Skeletal muscle tissue (tissue), 4 donors: Measurements from ENCODE around the gene EHMT1. TPM values are rescaled to one million over a fixed set of nuclear protein-coding genes. Genes with fewer than 3 reads are reported as not detected.
"Not testable (repeated sequence)": the region's sequence is repeated elsewhere in the genome, so short reads cannot be mapped to it uniquely, and the experiment has no call there.

ENCODE experiments used
- H3K27ac ChIP-seq: one replicate; pipeline ENCODE4 v1.7.0; 2013; ENCODE audit warnings: mild to moderate bottlenecking, low read depth, low read length, inconsistent platforms
- H3K27me3 ChIP-seq, 3 donors: one replicate each; pipeline ENCODE4 v1.7.0; 2013; ENCODE audit warnings: low read length in 3 of 3; ENCODE audit not compliant: control insufficient read depth in 3 of 3, insufficient read depth in 3 of 3
- H3K36me3 ChIP-seq, 3 donors: one replicate each; pipeline ENCODE4 v1.7.0; 2013; ENCODE audit warnings: low read length in 3 of 3; ENCODE audit not compliant: control insufficient read depth in 3 of 3, insufficient read depth in 3 of 3
- H3K4me1 ChIP-seq, 3 donors: one replicate each; pipeline ENCODE4 v1.7.0; 2013; ENCODE audit warnings: low read length in 3 of 3, mild to moderate bottlenecking in 3 of 3; ENCODE audit not compliant: control insufficient read depth in 3 of 3, insufficient read depth in 3 of 3
- H3K4me3 ChIP-seq, 3 donors: one replicate each; pipeline ENCODE4 v1.7.0; 2013; ENCODE audit warnings: low read length in 3 of 3
- H3K9ac ChIP-seq, 3 donors: one replicate each; pipeline ENCODE4 v1.7.0; 2013; ENCODE audit warnings: low read length in 3 of 3, mild to moderate bottlenecking in 3 of 3, moderate library complexity in 2 of 3, low read depth in 1 of 3
- H3K9me3 ChIP-seq, 3 donors: one replicate each; pipeline ENCODE4 v1.7.0; 2013; ENCODE audit warnings: low read length in 3 of 3; ENCODE audit not compliant: control insufficient read depth in 3 of 3
- total RNA-seq: library from RNA; depleted of rRNA; stranded (reverse); fragments of >200 nt; gene quantifications from one replicate; pipeline ENCODE4 v1.2.3, GENCODE V29; 2014
- donor health status: Osteomylitis.

Gene EHMT1
- total RNA-seq, 1 donor from 2014 or later, result 43.3 TPM

DNA sequence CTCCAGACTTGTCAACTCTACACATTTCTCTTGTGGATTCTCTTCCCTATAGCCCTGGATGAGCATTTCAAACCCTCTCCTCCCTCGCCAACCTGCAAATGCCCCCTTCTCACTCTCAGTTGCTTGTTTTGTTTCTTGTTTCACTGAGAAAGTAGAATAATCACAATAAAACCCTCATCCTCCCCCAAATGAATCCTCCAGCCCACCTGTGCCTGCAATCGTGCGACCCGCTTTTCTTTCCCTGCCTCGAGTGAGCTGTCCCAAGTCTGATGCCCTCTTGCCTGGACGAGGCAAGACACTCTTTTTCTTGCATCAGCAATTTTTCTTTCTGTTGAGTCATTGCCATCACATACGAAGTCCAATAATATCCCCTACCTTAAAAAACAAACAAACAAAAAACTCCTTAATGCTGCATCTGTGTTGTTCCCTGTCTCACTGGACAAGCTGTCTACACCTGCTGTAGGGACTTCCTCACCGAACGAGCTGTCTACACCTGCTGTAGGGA is 255.1 kb downstream of the EHMT1 start:
- Histone ChIP-seq H3K27ac (no peak overlapping the region), H3K27me3 (peaks cover 28 to 35% (median 34%) of the 10 kb centered on the region in 3 donors), H3K9me3 (peaks cover 0 to 3% (median 0%) of the 10 kb centered on the region in 3 donors), H3K9ac (no peak overlapping the region), H3K4me1 (peaks cover 0 to 4% (median 4%) of the 10 kb centered on the region in 3 donors), H3K36me3 (no peaks in the 10 kb centered on the region), H3K4me3 (no peak overlapping the region)

DNA sequence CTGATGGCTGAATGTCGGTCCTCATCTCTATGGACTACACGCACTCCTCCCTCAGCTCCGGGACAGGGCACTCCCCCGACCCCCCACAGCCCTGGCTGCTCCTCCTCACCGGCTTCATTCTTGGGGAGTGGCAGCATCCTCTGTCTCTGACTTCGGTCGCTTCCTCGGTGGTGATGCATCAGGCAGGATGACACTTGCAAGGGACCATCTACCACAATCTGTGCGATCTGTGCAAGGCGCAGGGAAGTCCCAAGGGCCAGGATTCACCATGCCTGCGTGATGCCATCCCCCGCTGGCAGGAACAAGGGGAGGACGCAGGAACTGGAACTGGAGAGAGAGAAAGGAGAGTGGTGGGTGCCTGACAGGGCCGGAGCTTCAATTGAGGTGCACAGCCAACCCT is 256.5 kb downstream of the EHMT1 start:
- Histone ChIP-seq H3K27me3 (peaks cover 42 to 49% (median 43%) of the 10 kb centered on the region in 3 donors), H3K9me3 (peaks cover 0 to 3% (median 0%) of the 10 kb centered on the region in 3 donors), H3K27ac (no peak overlapping the region), H3K4me1 (peaks cover 0 to 4% (median 4%) of the 10 kb centered on the region in 3 donors), H3K36me3 (no peaks in the 10 kb centered on the region), H3K4me3 (no peak overlapping the region), H3K9ac (no peak overlapping the region)

DNA sequence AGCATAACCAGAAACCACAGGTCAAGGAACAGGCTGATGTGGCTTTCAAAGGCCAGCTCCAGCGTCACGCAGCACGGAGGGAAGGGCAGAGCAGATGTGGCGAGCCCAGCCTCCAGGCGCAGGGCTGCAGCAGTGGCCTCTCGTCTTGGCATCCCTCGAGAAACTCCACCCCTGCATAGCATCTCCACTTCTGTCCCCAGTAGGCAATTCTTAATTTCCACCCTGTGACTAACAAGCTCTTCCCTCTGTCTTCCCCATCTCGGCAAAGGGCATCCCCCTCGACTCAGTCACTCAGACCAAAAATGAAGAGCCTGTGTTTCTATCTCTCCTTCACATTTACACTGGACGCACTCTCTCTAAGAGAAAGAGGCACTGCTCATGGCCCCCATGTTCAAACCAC is 257.0 kb downstream of the EHMT1 start:
- Histone ChIP-seq H3K4me3 (no peak overlapping the region), H3K36me3 (no peaks in the 10 kb centered on the region), H3K27me3 (peaks cover 43 to 54% (median 46%) of the 10 kb centered on the region in 3 donors)

DNA sequence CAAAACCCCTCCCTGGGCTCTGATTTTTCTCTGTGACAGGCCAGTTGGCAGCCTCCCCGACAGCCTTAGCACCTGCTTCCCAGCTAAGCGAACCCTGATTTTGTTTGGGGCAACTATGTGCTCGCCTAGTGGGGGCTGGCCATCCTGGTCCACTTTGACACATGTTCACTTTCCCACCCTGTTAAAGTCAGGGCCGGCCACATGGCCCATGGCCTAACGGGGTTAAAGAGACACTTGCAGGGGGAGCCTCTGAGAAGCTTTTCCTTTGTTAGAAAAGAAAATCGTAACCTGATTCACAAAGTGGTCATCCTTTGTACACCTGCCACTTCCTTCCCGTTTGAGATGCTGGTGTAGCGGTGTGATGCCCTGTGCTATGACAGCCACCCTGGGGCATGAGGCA is 257.5 kb downstream of the EHMT1 start:
- H3K27me3 ChIP-seq, result peaks cover 43 to 55% (median 50%) of the 10 kb centered on the region in 3 donors
- peaks cover 0 to 4% (median 4%) of the 10 kb centered on the region in 3 donors for H3K4me1 ChIP-seq
- H3K36me3 ChIP-seq, result no peaks in the 10 kb centered on the region
- peaks cover 0 to 3% (median 0%) of the 10 kb centered on the region in 3 donors for H3K9me3 ChIP-seq
- H3K27ac ChIP-seq, result no peak overlapping the region
- H3K4me3 ChIP-seq, result no peak overlapping the region
- H3K9ac ChIP-seq, result no peak overlapping the region

More for the DNA sequence above, 257.0 kb downstream of the EHMT1 start:
- H3K9me3 ChIP-seq, result peaks cover 0 to 3% (median 0%) of the 10 kb centered on the region in 3 donors
- H3K4me1 ChIP-seq, result peaks cover 0 to 4% (median 4%) of the 10 kb centered on the region in 3 donors
- no peak overlapping the region for H3K27ac ChIP-seq
- no peak overlapping the region for H3K9ac ChIP-seq

DNA sequence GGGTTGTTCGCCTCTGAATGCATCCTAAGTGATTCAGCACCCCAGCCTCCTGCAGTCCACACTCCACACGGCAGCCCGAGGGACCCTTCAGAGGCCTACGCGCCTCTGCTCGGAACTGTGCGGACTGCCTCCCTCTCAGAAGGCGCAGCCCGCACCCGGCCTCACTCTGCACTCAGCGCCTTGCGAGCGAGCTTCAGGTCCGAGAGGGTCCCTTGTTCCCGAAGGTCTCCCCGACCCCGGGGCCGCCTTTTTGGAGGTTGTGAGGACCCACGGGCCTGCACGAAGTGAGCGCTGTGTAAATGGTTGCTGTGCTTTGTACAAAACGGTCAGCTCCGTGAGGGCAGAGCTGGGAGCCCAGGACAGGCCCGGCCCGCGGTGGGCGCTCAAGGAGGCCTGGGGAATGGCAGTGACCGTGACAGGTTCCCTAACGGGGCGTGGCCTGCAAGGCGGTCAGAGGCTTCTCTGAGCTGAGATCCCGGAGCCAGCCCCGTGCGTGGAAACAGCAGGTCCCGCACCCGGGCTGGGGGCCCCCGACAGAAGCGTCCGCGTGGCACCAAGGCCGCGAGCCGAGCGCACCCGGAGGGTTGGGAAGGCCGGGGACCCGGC is 258.1 kb downstream of the EHMT1 start:
- no peak overlapping the region for H3K27ac ChIP-seq
- no peak overlapping the region for H3K9ac ChIP-seq
- H3K4me3 ChIP-seq, result no peak overlapping the region
- no peaks in the 10 kb centered on the region for H3K36me3 ChIP-seq
- peaks cover 0 to 3% (median 0%) of the 10 kb centered on the region in 3 donors for H3K9me3 ChIP-seq
- H3K4me1 ChIP-seq, result peaks cover 0 to 4% (median 4%) of the 10 kb centered on the region in 3 donors
- peaks cover 43 to 58% (median 51%) of the 10 kb centered on the region in 3 donors for H3K27me3 ChIP-seq

DNA sequence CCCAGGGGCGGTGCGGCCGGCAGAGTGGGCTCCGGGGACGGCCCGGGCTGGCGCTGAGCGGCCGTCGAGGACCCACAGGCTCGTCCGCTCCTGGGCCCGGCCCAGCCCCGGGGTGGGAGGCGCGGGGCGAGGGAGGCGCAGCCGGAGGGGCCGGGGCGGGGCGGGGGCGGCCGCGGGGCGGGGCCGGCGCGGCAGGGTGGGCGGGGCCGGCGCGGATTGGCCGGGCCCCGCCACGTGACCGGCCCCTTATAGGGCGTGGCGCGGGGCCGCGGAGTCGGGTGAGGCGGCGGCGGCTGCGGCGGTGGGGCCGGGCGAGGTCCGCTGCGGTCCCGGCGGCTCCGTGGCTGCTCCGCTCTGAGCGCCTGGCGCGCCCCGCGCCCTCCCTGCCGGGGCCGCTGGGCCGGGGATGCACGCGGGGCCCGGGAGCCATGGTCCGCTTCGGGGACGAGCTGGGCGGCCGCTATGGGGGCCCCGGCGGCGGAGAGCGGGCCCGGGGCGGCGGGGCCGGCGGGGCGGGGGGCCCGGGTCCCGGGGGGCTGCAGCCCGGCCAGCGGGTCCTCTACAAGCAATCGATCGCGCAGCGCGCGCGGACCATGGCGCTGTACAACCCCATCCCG is 258.8 kb downstream of the EHMT1 start, which contains the start of gene CACNA1B:
Gene CACNA1B, plus strand, starts transcription at position 277 of the 617 bp plus-strand sequence. Its CDS starts 152 bp downstream, at position 429.
- Histone ChIP-seq H3K27me3 (peaks cover 43 to 58% (median 49%) of the 10 kb centered on the region in 3 donors), H3K4me3 (peak within 1 kb of the TSS in 1 of 3 donors; percentile 22)
- H3K9ac ChIP-seq, H3K4me1 ChIP-seq, H3K27ac ChIP-seq, H3K36me3 ChIP-seq, H3K9me3 ChIP-seq: not testable (repeated sequence)

DNA sequence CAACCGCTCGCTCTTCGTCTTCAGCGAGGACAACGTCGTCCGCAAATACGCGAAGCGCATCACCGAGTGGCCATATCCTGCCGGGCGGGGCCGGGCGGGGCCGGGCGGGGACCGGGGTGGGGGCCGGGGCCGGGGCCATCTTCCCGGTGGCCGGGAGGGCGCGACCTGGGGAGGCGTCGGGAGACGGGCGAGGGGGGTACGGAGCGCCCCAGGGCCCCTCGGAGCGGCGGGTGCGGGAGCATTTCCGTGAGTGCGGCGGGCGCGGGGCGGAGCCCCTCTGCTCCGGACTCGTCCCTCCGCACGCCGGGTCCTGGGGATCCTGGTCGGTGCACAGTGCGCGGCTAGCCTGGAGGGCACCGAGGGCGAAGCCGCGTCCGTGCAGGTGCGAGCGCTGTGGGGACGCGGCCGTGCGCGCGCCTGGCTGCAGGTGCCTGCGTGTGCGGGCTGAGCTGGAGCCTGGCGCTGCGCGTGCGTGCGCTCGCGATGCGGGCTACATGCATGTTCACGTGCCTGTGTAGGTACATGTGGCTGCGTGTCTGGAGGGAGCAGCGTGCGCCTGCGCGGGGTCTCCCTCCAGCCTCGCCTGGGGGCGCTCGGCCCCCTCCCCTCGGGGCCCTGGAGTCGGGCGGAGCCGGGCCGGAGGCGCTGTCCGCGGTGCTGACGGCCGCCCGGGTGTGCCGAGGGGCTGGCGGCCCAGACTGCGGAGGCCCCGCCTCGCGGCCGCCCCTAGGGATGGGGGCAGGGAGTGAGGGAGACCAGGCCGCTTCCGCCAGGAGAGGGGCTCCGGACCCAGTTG is 259.5 kb downstream of the EHMT1 start:
- H3K9ac ChIP-seq, result no peak overlapping the region
- no peaks in the 10 kb centered on the region for H3K36me3 ChIP-seq
- no peak overlapping the region for H3K27ac ChIP-seq
- peaks cover 0 to 4% (median 4%) of the 10 kb centered on the region in 3 donors for H3K4me1 ChIP-seq
- peak overlapping the region in 1 of 3 donors; percentile 22 for H3K4me3 ChIP-seq
- H3K9me3 ChIP-seq, result peaks cover 0 to 3% (median 0%) of the 10 kb centered on the region in 3 donors
- peaks cover 43 to 58% (median 49%) of the 10 kb centered on the region in 3 donors for H3K27me3 ChIP-seq

- Histone ChIP-seq H3K36me3 (no peaks in the 10 kb centered on the region), H3K4me1 (peaks cover 0 to 4% (median 4%) of the 10 kb centered on the region in 3 donors), H3K9me3 (peaks cover 0 to 3% (median 0%) of the 10 kb centered on the region in 3 donors), H3K27ac (no peak overlapping the region), H3K9ac (no peak overlapping the region), H3K27me3 (peaks cover 43 to 58% (median 47%) of the 10 kb centered on the region in 3 donors), H3K4me3 (no peak overlapping the region)
Observed at GRCh38 chr9:137879052-137879451, 260.2 kb downstream of the EHMT1 start.

- Histone ChIP-seq H3K27me3 (peaks cover 42 to 57% (median 46%) of the 10 kb centered on the region in 3 donors), H3K4me3 (no peak overlapping the region), H3K9me3 (peaks cover 0 to 3% (median 0%) of the 10 kb centered on the region in 3 donors), H3K9ac (no peak overlapping the region), H3K27ac (no peak overlapping the region), H3K36me3 (no peaks in the 10 kb centered on the region), H3K4me1 (peaks cover 0 to 4% (median 4%) of the 10 kb centered on the region in 3 donors)
Observed at GRCh38 chr9:137879566-137880150, 260.9 kb downstream of the EHMT1 start.
